HepG2 (cell line): Measurements from ENCODE around the gene P2RX6. TPM values are rescaled to one million over a fixed set of nuclear protein-coding genes. Genes with fewer than 3 reads are reported as not detected.

ENCODE experiments used
- ATAC-seq: fragments of 200-7000 bp; cut with Tn5 transposase; 3 replicates; pipeline ENCODE4 v1.9.1; 2020; ENCODE audit warnings: mild to moderate bottlenecking, moderate library complexity
- BruUV-seq: library from RNA; stranded (reverse); fragments of 400-500 nt; replicated peaks from 2 replicates; lab custom pipeline; 2021; lab: Mats Ljungman, UMichigan
- CTCF ChIA-PET: fragments of 300-600 bp; formaldehyde crosslinking; extraction: SDS; loops from one replicate; lab custom pipeline; 2021; ENCODE audit warnings: low total read pairs, inconsistent platforms, low intra/inter-chr PET ratio; lab: Yijun Ruan, JAX
- POLR2A ChIA-PET: fragments of 350-600 bp; sonication (Branson Sonifier 250); formaldehyde crosslinking; loops from one replicate; lab custom pipeline; 2020; ENCODE audit warnings: antibody characterized with exemption, inconsistent platforms; lab: Yijun Ruan, JAX
- DNase-seq: peaks from one replicate; pipeline ENCODE4 v3.0.0-alpha.2; 2015; ENCODE audit warnings: low spot score
- FAIRE-seq: peaks from 3 replicates; lab custom pipeline; 2011; peaks lifted over from hg19 to GRCh38; lab: Jason Lieb, UNC
- H2AFZ ChIP-seq: one replicate; pipeline ENCODE4 v1.6.1; 2011; ENCODE audit warnings: low read length, inconsistent platforms
- H3K27ac ChIP-seq: fragments of 300-600 bp; 3 replicates; pipeline ENCODE4 v1.8.0; 2011; ENCODE audit warnings: mixed run types, mild to moderate bottlenecking, mixed read lengths, low read length, inconsistent platforms; ENCODE audit not compliant: insufficient read depth; ENCODE audit errors: extremely low read length
- H3K27me3 ChIP-seq, 2 experiments: fragments of 200-600 bp in 1 of 2; 2 replicates in 1 of 2; 3 replicates in 1 of 2; pipeline versions ENCODE4 v1.6.0 to v1.8.0; 2011; ENCODE audit warnings: low read length in 2 of 2, mild to moderate bottlenecking in 2 of 2, moderate library complexity in 2 of 2, inconsistent platforms in 1 of 2; ENCODE audit not compliant: insufficient read depth in 2 of 2, control insufficient read depth in 1 of 2
- H3K36me3 ChIP-seq, 2 experiments: fragments of 200-600 bp in 1 of 2; replicated peaks in 1 of 2; 2 replicates in 1 of 2; 3 replicates in 1 of 2; pipeline versions ENCODE4 v1.5.1 to v1.8.0; 2011; ENCODE audit warnings: low read length in 2 of 2, inconsistent platforms in 1 of 2; ENCODE audit not compliant: insufficient read depth in 2 of 2, control insufficient read depth in 1 of 2
- H3K4me1 ChIP-seq: 2 replicates; pipeline ENCODE4 v1.5.1; 2012; ENCODE audit warnings: low read length, inconsistent platforms; ENCODE audit not compliant: insufficient read depth
- H3K4me2 ChIP-seq: 2 replicates; pipeline ENCODE4 v1.6.0; 2011; ENCODE audit warnings: low read depth, low read length, inconsistent platforms
- H3K4me3 ChIP-seq, 3 experiments: fragments of 200-600 bp in 1 of 3; sonication (generic), shearing (Covaris generic) in 1 of 3; replicated peaks in 1 of 3; 2 replicates each; pipeline ENCODE4 v1.5.1; 2011 to 2016; ENCODE audit warnings: low read length in 3 of 3, inconsistent platforms in 2 of 3, low read depth in 2 of 3, mild to moderate bottlenecking in 2 of 3, control low read depth in 1 of 3, mixed read lengths in 1 of 3; ENCODE audit not compliant: insufficient read depth in 1 of 3
- H3K79me2 ChIP-seq: one replicate; pipeline ENCODE4 v1.6.1; 2011; ENCODE audit warnings: low read length, inconsistent platforms; ENCODE audit not compliant: insufficient read depth
- H3K9ac ChIP-seq: 2 replicates; pipeline ENCODE4 v1.6.0; 2011; ENCODE audit warnings: mild to moderate bottlenecking, low read depth, low read length, inconsistent platforms; ENCODE audit not compliant: insufficient read depth
- H3K9me3 ChIP-seq: 2 replicates; pipeline ENCODE4 v1.5.1; 2012; ENCODE audit warnings: mild to moderate bottlenecking, low read length
- H4K20me1 ChIP-seq: 2 replicates; pipeline ENCODE4 v1.6.0; 2011; ENCODE audit warnings: inconsistent platforms, mild to moderate bottlenecking, low read length, moderate library complexity; ENCODE audit not compliant: insufficient read depth
- AKAP8 ChIP-seq: sonication (generic); formaldehyde crosslinking; IDR thresholded peaks from 2 replicates; pipeline ENCODE4 v1.5.1; 2020; ENCODE audit warnings: mild to moderate bottlenecking, missing genetic modification reagents
- ELF1 ChIP-seq: sonication (generic); formaldehyde crosslinking; IDR thresholded peaks from 2 replicates; pipeline ENCODE4 v1.4.0; 2020; ENCODE audit warnings: missing genetic modification reagents
- HNF4A ChIP-seq: sonication (generic); formaldehyde crosslinking; IDR thresholded peaks from 2 replicates; pipeline ENCODE4 v1.4.0; 2020; ENCODE audit warnings: missing genetic modification reagents
- HNRNPL ChIP-seq: fragments of 200-400 bp; formaldehyde crosslinking; IDR thresholded peaks from 2 replicates; pipeline ENCODE4 v1.6.1; 2017; ENCODE audit warnings: mild to moderate bottlenecking, low read depth, low read length
- HOXA9 ChIP-seq: sonication (generic); formaldehyde crosslinking; IDR thresholded peaks from 2 replicates; pipeline ENCODE4 v1.8.1; 2022; ENCODE audit warnings: missing genetic modification reagents, mild to moderate bottlenecking, moderate library complexity, borderline replicate concordance
- HOXD1 ChIP-seq: sonication (generic); formaldehyde crosslinking; IDR thresholded peaks from 2 replicates; pipeline ENCODE4 v1.5.0; 2020; ENCODE audit warnings: missing genetic modification reagents
- SMC3 ChIP-seq: IDR thresholded peaks from 2 replicates; pipeline ENCODE4 v1.6.1; 2011; ENCODE audit warnings: low read length, improper control_type of control experiment
- SOX5 ChIP-seq: IDR thresholded peaks from 2 replicates; pipeline ENCODE4 v1.6.1; 2016; ENCODE audit warnings: borderline replicate concordance
- SRSF4 ChIP-seq: fragments of 200-400 bp; formaldehyde crosslinking; IDR thresholded peaks from one replicate; pipeline ENCODE4 v1.6.1; 2018; ENCODE audit warnings: mild to moderate bottlenecking, low read depth, low read length, moderate library complexity; ENCODE audit not compliant: poor library complexity, severe bottlenecking
- ZBTB7B ChIP-seq: sonication (generic); formaldehyde crosslinking; IDR thresholded peaks from 2 replicates; pipeline ENCODE4 v1.4.0; 2020; ENCODE audit warnings: missing genetic modification reagents
- ZNF790 ChIP-seq: sonication (generic); formaldehyde crosslinking; IDR thresholded peaks from 2 replicates; pipeline ENCODE4 v1.8.0; 2022; ENCODE audit warnings: missing genetic modification reagents, mild to moderate bottlenecking, borderline replicate concordance
- ZNF83 ChIP-seq: sonication (generic); formaldehyde crosslinking; IDR thresholded peaks from 2 replicates; pipeline ENCODE4 v1.4.0; 2020; ENCODE audit warnings: missing genetic modification reagents, mild to moderate bottlenecking, borderline replicate concordance
- WGBS: methylation state at CpG from one replicate; pipeline ENCODE4 v1.1.6; 2017; ENCODE audit warnings: low lambda C conversion rate; 5-methylcytosine and 5-hydroxymethylcytosine counted together
- in situ Hi-C: cut with HindIII; loops from 2 replicates; pipeline ENCODE4 v1.10.0; 2017; ENCODE audit warnings: low pct_unique_long_range_greater_than_20kb; ENCODE audit not compliant: extremely low pct_ligation_motif_present
- intact Hi-C: fragments of 100-400 bp; cut with micrococcal nuclease; formaldehyde crosslinking; loops from one replicate; pipeline ENCODE4 v1.10.0; 2022; ENCODE audit not compliant: unreplicated experiment
- polyA plus RNA-seq, 8 experiments: library from polyadenylated mRNA; depleted of rRNA in 3 of 8; stranded (reverse) in 7 of 8; unstranded in 1 of 8; fragments of >200 nt; fragmentation: Illumina TruSeq in 4 of 8; extraction: Trizol in 4 of 8; gene quantifications; 2 replicates each; pipeline versions ENCODE4 v1.2.1 to v1.2.3, GENCODE V29; 2011 to 2016; ENCODE audit warnings: low read depth in 4 of 8, missing spikeins in 1 of 8, mixed read lengths in 1 of 8; ENCODE audit not compliant: insufficient read depth in 1 of 8
- total RNA-seq, 5 experiments: library from RNA; depleted of rRNA; stranded (reverse); fragments of >200 nt; fragmentation: Illumina TruSeq; extraction: Trizol; gene quantifications; 2 replicates each; pipeline ENCODE4 v1.2.3, GENCODE V29; 2016; ENCODE audit warnings: low read depth in 1 of 5
- TF ChIP-seq, protein P1 (sequence below): sonication (generic); formaldehyde crosslinking; IDR thresholded peaks from 2 replicates; pipeline ENCODE4 v1.4.0; 2020; ENCODE audit warnings: missing genetic modification reagents
- TF ChIP-seq, protein P2 (sequence below): sonication (generic); formaldehyde crosslinking; IDR thresholded peaks from 2 replicates; pipeline ENCODE4 v1.5.0; 2020; ENCODE audit warnings: missing genetic modification reagents
- TF ChIP-seq, protein P3 (sequence below): sonication (generic); formaldehyde crosslinking; IDR thresholded peaks from 2 replicates; pipeline ENCODE4 v1.5.0; 2020; ENCODE audit warnings: mild to moderate bottlenecking, missing genetic modification reagents, moderate library complexity

Gene P2RX6
- total and polyA plus RNA-seq, 2 of the 13 experiments (the other 11 are each of a cell fraction or from before 2014, with no cell fraction given) = 0.04 to 0.12 TPM

DNA sequence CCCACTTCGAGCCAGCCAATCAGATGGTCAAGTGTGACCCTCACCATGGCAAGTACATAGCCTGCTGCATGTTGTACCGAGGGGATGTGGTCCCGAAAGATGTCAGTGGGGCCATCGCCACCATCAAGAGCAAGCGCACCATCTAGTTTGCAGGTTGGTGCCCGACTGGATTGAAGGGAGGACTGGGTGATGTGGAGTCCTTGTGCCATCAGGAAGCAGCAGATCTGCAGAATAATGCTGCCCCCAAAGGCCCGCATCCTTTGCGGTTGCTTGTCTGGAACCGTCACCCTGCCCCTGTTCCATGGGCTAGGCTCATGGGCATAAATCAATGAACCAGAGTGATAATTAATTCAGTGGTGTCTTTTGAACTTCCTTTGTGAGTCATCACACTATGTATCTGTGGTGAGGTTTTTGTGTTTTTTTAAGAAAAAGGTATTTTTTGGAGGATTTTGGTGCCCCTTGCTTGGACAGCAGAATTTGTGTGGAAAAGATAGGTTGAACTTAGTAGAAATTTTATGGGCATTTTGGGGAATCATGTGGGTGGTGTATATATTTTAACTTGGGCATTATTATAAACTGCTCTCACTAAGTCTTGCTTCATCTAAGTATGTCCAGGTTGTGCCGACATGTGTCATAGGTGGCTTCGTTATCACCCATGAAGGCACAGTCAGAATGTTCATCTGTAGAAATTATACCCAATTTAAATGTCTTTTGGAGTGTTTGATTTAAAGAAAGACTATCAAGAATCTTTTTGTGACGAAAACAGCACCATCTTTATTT is 53.1 kb downstream of the P2RX6 start (continued):
- TF ChIP-seq HNRNPL (no peak), ZNF83 (CRISPR knock-in tag) (no peak)

DNA sequence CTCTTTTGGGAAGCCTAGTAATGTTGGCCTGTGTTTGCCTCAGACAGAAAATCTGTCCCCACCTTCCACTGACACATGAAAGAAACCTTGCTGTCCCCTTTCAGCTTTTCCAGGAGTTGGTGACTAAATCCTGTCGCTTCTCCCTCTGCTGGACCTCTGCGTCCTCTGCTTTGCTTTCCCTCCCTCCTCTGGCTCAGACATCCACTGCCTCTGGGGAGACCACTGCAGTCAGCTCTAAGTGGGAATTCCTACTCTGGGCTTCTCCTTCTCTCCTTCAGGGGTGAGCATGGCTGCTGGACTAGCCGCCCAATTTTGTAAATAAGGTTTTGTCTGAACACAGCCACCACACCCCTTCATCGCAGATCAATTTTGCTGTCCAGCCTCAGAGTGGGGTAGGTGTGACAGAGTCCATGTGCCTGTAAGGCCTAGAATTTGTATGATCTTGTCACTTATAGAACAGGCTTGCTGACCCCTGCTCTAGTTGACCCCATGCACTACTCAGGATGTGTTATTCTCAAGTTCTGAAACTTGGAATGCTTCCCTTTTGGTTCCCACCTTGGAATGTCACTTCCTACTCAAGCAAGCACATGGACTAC is 53.8 kb downstream of the P2RX6 start:
- 6% methylated on average over 4 of the region's 4 CpGs for WGBS
- ChIA-PET POLR2A (interaction anchor here (1.6 kb wide), 1 partner anchor 86 kb away, joined by 3 read pairs; the partner anchor contains the start of gene LZTR1), CTCF (no interaction called here)
- ATAC-seq (peak; percentile 63), FAIRE-seq (no peak), DNase-seq (no peak)
- peak; percentile 13; the same call in 1 of the 2 replicates for TF ChIP-seq SMC3
- no peak for TF ChIP-seq ELF1 (CRISPR knock-in tag)
- TF ChIP-seq ZBTB7B (CRISPR knock-in tag) = no peak
- no peak for TF ChIP-seq ZNF790 (CRISPR knock-in tag)
- TF ChIP-seq SRSF4 = no peak
- no peak for TF ChIP-seq SOX5 (CRISPR knock-in tag)
- TF ChIP-seq, protein P1, sequence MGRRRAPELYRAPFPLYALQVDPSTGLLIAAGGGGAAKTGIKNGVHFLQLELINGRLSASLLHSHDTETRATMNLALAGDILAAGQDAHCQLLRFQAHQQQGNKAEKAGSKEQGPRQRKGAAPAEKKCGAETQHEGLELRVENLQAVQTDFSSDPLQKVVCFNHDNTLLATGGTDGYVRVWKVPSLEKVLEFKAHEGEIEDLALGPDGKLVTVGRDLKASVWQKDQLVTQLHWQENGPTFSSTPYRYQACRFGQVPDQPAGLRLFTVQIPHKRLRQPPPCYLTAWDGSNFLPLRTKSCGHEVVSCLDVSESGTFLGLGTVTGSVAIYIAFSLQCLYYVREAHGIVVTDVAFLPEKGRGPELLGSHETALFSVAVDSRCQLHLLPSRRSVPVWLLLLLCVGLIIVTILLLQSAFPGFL (CRISPR knock-in tag) = no peak
- TF ChIP-seq HOXD1 (CRISPR knock-in tag) = no peak
- TF ChIP-seq, protein P2, sequence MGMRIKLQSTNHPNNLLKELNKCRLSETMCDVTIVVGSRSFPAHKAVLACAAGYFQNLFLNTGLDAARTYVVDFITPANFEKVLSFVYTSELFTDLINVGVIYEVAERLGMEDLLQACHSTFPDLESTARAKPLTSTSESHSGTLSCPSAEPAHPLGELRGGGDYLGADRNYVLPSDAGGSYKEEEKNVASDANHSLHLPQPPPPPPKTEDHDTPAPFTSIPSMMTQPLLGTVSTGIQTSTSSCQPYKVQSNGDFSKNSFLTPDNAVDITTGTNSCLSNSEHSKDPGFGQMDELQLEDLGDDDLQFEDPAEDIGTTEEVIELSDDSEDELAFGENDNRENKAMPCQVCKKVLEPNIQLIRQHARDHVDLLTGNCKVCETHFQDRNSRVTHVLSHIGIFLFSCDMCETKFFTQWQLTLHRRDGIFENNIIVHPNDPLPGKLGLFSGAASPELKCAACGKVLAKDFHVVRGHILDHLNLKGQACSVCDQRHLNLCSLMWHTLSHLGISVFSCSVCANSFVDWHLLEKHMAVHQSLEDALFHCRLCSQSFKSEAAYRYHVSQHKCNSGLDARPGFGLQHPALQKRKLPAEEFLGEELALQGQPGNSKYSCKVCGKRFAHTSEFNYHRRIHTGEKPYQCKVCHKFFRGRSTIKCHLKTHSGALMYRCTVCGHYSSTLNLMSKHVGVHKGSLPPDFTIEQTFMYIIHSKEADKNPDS (CRISPR knock-in tag) = no peak
- TF ChIP-seq HOXA9 (CRISPR knock-in tag) = no peak
- TF ChIP-seq, protein P3, sequence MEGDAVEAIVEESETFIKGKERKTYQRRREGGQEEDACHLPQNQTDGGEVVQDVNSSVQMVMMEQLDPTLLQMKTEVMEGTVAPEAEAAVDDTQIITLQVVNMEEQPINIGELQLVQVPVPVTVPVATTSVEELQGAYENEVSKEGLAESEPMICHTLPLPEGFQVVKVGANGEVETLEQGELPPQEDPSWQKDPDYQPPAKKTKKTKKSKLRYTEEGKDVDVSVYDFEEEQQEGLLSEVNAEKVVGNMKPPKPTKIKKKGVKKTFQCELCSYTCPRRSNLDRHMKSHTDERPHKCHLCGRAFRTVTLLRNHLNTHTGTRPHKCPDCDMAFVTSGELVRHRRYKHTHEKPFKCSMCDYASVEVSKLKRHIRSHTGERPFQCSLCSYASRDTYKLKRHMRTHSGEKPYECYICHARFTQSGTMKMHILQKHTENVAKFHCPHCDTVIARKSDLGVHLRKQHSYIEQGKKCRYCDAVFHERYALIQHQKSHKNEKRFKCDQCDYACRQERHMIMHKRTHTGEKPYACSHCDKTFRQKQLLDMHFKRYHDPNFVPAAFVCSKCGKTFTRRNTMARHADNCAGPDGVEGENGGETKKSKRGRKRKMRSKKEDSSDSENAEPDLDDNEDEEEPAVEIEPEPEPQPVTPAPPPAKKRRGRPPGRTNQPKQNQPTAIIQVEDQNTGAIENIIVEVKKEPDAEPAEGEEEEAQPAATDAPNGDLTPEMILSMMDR (CRISPR knock-in tag) = peak; percentile 43
- peak; percentile 13; the same call in 1 of the 2 replicates for TF ChIP-seq HNF4A (CRISPR knock-in tag)
- TF ChIP-seq AKAP8 (CRISPR knock-in tag) = no peak
- Histone ChIP-seq H3K79me2 (no peaks in the 10 kb centered on the region), H3K27ac (no peak overlapping the region), H3K4me3 (no peak overlapping the region), H2AFZ (no peak overlapping the region), H3K9ac (no peak overlapping the region), H3K27me3 (peaks cover 0 to 16% of the 10 kb centered on the region in 2 experiments; a peak in 3 of 5 replicates), H3K36me3 (no peaks in the 10 kb centered on the region), H3K4me1 (peaks cover 17% of the 10 kb centered on the region), H3K4me2 (no peak overlapping the region), H3K9me3 (no peaks in the 10 kb centered on the region), H4K20me1 (no peaks in the 10 kb centered on the region)
- in situ Hi-C loops = no loop called here
- intact Hi-C loops = no loop called here
- no TSS peak for BruUV-seq
